ENCODE results near the gene CINP.

The CINP gene

GRCh38 chr14:102362545-102363181 is at the start of gene CINP, which contains the start of gene TECPR2:
CINP (minus strand) TSS chr14:102362890; CDS start chr14:102362851, 39 bp downstream.
TECPR2 (plus strand) TSS chr14:102362941; CDS start chr14:102376722, 13,781 bp downstream.
- peak; percentile 96 to 98 for DNase-seq (ENCODE audit: low read depth in 2 of 2, low spot score in 1 of 2)

GRCh38 chr14:102408724-102409123 is 46.0 kb upstream of the CINP start:
- DNase-seq (ENCODE audit: low read depth in 2 of 2, low spot score in 1 of 2) = no peak

GRCh38 chr14:102407258-102407657 is 44.6 kb upstream of the CINP start:
- no peak for DNase-seq (ENCODE audit: low read depth in 2 of 2, low spot score in 1 of 2)

- no peak for DNase-seq (ENCODE audit: low read depth in 2 of 2, low spot score in 1 of 2)
Measured at GRCh38 chr14:102403028-102403427, 40.3 kb upstream of the CINP start.

- no peak for DNase-seq (ENCODE audit: low read depth in 2 of 2, low spot score in 1 of 2)
Measured at GRCh38 chr14:102396521-102396920, 33.8 kb upstream of the CINP start.

- no peak for DNase-seq (ENCODE audit: low read depth in 2 of 2, low spot score in 1 of 2)
Measured at GRCh38 chr14:102394717-102395375, 32.2 kb upstream of the CINP start.

- DNase-seq (ENCODE audit: low read depth in 2 of 2, low spot score in 1 of 2) = no peak
Measured at GRCh38 chr14:102392506-102392905, 29.8 kb upstream of the CINP start.

GRCh38 chr14:102390064-102390855 is 27.6 kb upstream of the CINP start:
- DNase-seq (ENCODE audit: low read depth in 2 of 2, low spot score in 1 of 2) = no peak

GRCh38 chr14:102389246-102389645 is 26.6 kb upstream of the CINP start:
- no peak for DNase-seq (ENCODE audit: low read depth in 2 of 2, low spot score in 1 of 2)

GRCh38 chr14:102387086-102387485 is 24.4 kb upstream of the CINP start:
- no peak for DNase-seq (ENCODE audit: low read depth in 2 of 2, low spot score in 1 of 2)

- no peak for DNase-seq (ENCODE audit: low read depth in 2 of 2, low spot score in 1 of 2)
Measured at GRCh38 chr14:102378830-102379229, 16.1 kb upstream of the CINP start.

GRCh38 chr14:102377696-102378095 is 15.0 kb upstream of the CINP start:
- no peak for DNase-seq (ENCODE audit: low read depth in 2 of 2, low spot score in 1 of 2)

- no peak for DNase-seq (ENCODE audit: low read depth in 2 of 2, low spot score in 1 of 2)
Measured at GRCh38 chr14:102375119-102375518, 12.4 kb upstream of the CINP start.

GRCh38 chr14:102374264-102374663 is 11.6 kb upstream of the CINP start:
- no peak for DNase-seq (ENCODE audit: low read depth in 2 of 2, low spot score in 1 of 2)

GRCh38 chr14:102373110-102373509 is 10.4 kb upstream of the CINP start:
- no peak for DNase-seq (ENCODE audit: low read depth in 2 of 2, low spot score in 1 of 2)

GRCh38 chr14:102371361-102371760 is 8.7 kb upstream of the CINP start:
- DNase-seq (ENCODE audit: low read depth in 2 of 2, low spot score in 1 of 2) = no peak

- no peak for DNase-seq (ENCODE audit: low read depth in 2 of 2, low spot score in 1 of 2)
Measured at GRCh38 chr14:102370305-102370809, 7.7 kb upstream of the CINP start.

- no peak for DNase-seq (ENCODE audit: low read depth in 2 of 2, low spot score in 1 of 2)
Measured at GRCh38 chr14:102363182-102363943, 673 bp upstream of the CINP start.

GRCh38 chr14:102362084-102362483 is 606 bp downstream of the CINP start:
- no peak for DNase-seq (ENCODE audit: low read depth in 2 of 2, low spot score in 1 of 2)

GRCh38 chr14:102360388-102360787 is 2.3 kb downstream of the CINP start:
- DNase-seq (ENCODE audit: low read depth in 2 of 2, low spot score in 1 of 2) = no peak

- DNase-seq (ENCODE audit: low read depth in 2 of 2, low spot score in 1 of 2) = no peak
Measured at GRCh38 chr14:102359341-102359740, 3.3 kb downstream of the CINP start.
